Common myeloid progenitor, CD34-positive (primary cell): ENCODE measurements around the gene PTPRQ.

ENCODE experiments used
- CTCF ChIA-PET: fragments of 350-600 bp; sonication (Branson Sonifier 250); formaldehyde crosslinking; loops from one replicate; lab custom pipeline; 2021; ENCODE audit warnings: antibody characterized with exemption; lab: Charles Lee
- POLR2A ChIA-PET: fragments of 350-600 bp; sonication (Branson Sonifier 250); formaldehyde crosslinking; loops from one replicate; lab custom pipeline; 2021; ENCODE audit warnings: antibody characterized with exemption; lab: Charles Lee
- DNase-seq, 3 donors: peaks; one replicate each; pipeline versions ENCODE4 v3.0.0 to v3.0.0-alpha.2; 2013
- H3K27ac ChIP-seq, 2 experiments: 1 replicate in 1 of 2; 2 replicates in 1 of 2; pipeline ENCODE4 v1.7.0; 2013; ENCODE audit warnings: inconsistent platforms in 2 of 2, low read length in 2 of 2, mild to moderate bottlenecking in 2 of 2, low read depth in 1 of 2, moderate library complexity in 1 of 2; ENCODE audit not compliant: severe bottlenecking in 2 of 2, insufficient read depth in 1 of 2, poor library complexity in 1 of 2
- H3K27me3 ChIP-seq, 5 experiments: replicated peaks in 2 of 5; 1 replicate in 3 of 5; 2 replicates in 2 of 5; pipeline versions ENCODE4 v1.6.1 to v1.7.0; 2013; ENCODE audit warnings: low read length in 4 of 5, mild to moderate bottlenecking in 2 of 5, moderate library complexity in 2 of 5, inconsistent platforms in 1 of 5; ENCODE audit not compliant: insufficient read depth in 5 of 5, control insufficient read depth in 4 of 5
- H3K36me3 ChIP-seq, 4 experiments: 1 replicate in 2 of 4; 2 replicates in 2 of 4; pipeline versions ENCODE4 v1.6.1 to v1.7.0; 2013; ENCODE audit warnings: low read length in 3 of 4, control low read depth in 1 of 4, mild to moderate bottlenecking in 1 of 4; ENCODE audit not compliant: control insufficient read depth in 4 of 4, insufficient read depth in 4 of 4
- H3K4me1 ChIP-seq, 4 experiments: 1 replicate in 3 of 4; 2 replicates in 1 of 4; pipeline versions ENCODE4 v1.6.1 to v1.7.1; 2013; ENCODE audit warnings: low read length in 3 of 4, mild to moderate bottlenecking in 3 of 4, control low read depth in 1 of 4, inconsistent platforms in 1 of 4, moderate library complexity in 1 of 4; ENCODE audit not compliant: control insufficient read depth in 4 of 4, insufficient read depth in 4 of 4; ENCODE audit errors: control extremely low read depth in 1 of 4
- H3K4me3 ChIP-seq, 7 experiments: 1 replicate in 4 of 7; 2 replicates in 3 of 7; pipeline versions ENCODE4 v1.5.1 to v1.7.0; 2013; ENCODE audit warnings: mild to moderate bottlenecking in 7 of 7, low read length in 6 of 7, moderate library complexity in 6 of 7, inconsistent platforms in 2 of 7, low read depth in 2 of 7, control low read depth in 1 of 7; ENCODE audit not compliant: insufficient read depth in 4 of 7, control insufficient read depth in 1 of 7; ENCODE audit errors: extremely low read depth in 1 of 7
- H3K9me3 ChIP-seq, 5 experiments: 1 replicate in 4 of 5; 2 replicates in 1 of 5; pipeline versions ENCODE4 v1.6.1 to v1.7.1; 2013; ENCODE audit warnings: low read length in 4 of 5, mild to moderate bottlenecking in 2 of 5, inconsistent platforms in 1 of 5, low read depth in 1 of 5, moderate library complexity in 1 of 5; ENCODE audit not compliant: control insufficient read depth in 4 of 5, insufficient read depth in 2 of 5; ENCODE audit errors: control extremely low read depth in 1 of 5
- WGBS: methylation state at CpG from one replicate; pipeline ENCODE4 v1.1.5; 2013; ENCODE audit not compliant: insufficient coverage; 5-methylcytosine and 5-hydroxymethylcytosine counted together

Gene PTPRQ

DNA sequence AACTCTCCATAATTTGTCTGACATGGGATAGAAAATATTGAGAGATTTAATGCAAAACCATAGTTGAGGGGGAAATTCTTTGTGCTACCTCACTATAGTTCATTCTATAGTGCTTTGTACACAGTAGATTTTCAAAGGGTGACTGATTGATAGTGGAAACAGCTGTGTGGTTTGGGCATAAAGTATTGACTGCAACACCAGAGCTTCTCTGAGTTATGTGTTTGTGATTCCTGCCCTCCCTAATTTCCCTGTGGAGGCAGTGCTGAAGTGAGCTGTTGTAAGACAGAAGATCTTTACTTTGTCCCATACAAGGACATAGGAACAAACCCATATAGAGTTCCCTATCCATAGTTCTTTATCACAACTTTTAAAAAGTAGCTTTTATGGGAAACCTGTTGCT, 47.1 kb downstream of the PTPRQ start:
- Histone ChIP-seq H3K4me1 (no peaks in the 10 kb centered on the region), H3K4me3 (no peak overlapping the region), H3K27ac (no peak overlapping the region), H3K9me3 (no peaks in the 10 kb centered on the region), H3K36me3 (no peaks in the 10 kb centered on the region), H3K27me3 (no peaks in the 10 kb centered on the region)
- no peak for DNase-seq
- ChIA-PET POLR2A (no interaction called here), CTCF (no interaction called here)

- Histone ChIP-seq H3K27ac (no peak overlapping the region), H3K27me3 (no peaks in the 10 kb centered on the region), H3K9me3 (no peaks in the 10 kb centered on the region), H3K4me1 (no peaks in the 10 kb centered on the region), H3K4me3 (no peak overlapping the region), H3K36me3 (no peaks in the 10 kb centered on the region)
- ChIA-PET CTCF (no interaction called here), POLR2A (no interaction called here)
- no peak for DNase-seq
- 93% methylated on average over 2 of the region's 2 CpGs for WGBS
These were observed 49.4 kb downstream of the PTPRQ start for GRCh38 chr12:80493466-80493865.

GRCh38 chr12:80494836-80495235, 50.8 kb downstream of the PTPRQ start:
- Histone ChIP-seq H3K27ac (no peak overlapping the region), H3K4me1 (no peaks in the 10 kb centered on the region), H3K36me3 (no peaks in the 10 kb centered on the region), H3K27me3 (no peaks in the 10 kb centered on the region), H3K9me3 (no peaks in the 10 kb centered on the region), H3K4me3 (no peak overlapping the region)
- ChIA-PET POLR2A (no interaction called here), CTCF (no interaction called here)
- no peak for DNase-seq
- no CpG with 5 or more reads among the region's 1 CpG for WGBS

- Histone ChIP-seq H3K27ac (no peak overlapping the region), H3K27me3 (no peaks in the 10 kb centered on the region), H3K4me1 (no peaks in the 10 kb centered on the region), H3K9me3 (no peaks in the 10 kb centered on the region), H3K4me3 (no peak overlapping the region), H3K36me3 (no peaks in the 10 kb centered on the region)
- ChIA-PET CTCF (no interaction called here), POLR2A (no interaction called here)
- no peak for DNase-seq
- WGBS = no CpG with 5 or more reads among the region's 2 CpGs
These were observed 54.2 kb downstream of the PTPRQ start for GRCh38 chr12:80498059-80498728.

DNA sequence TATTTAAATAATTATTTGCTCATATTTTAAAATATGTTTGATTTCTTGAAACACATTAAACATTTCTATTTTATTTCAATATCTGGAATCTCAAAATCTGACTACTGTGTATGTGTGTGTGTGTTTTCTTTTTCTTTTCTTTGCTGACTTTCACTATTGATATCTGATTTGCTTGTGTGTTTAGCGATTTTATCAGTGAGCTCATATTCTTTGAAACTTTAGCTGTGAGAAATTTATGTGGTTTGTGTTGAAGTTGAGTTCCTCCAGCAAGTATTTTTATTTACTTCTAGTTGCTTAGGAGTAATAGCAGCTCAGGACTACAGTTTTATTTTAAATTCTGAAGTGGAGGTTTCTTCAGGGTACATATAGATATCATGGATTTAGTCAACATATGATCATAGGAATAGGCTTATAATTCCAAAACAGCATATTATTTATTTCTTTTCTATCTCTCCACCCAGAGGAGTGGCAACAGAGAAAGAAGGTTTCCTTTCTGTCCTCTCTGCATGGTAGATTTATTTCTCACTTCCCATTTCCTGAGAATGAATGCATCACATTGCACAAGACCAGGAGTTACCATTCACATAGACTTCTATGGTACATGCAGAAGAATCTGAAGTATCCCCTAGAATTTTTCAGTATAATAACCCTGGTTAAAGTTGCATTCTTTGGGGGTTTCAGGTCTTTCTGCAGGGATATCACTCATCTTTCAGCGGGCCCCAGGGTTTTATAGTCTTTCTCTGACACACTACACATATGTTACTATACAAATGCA, 60.5 kb downstream of the PTPRQ start:
- Histone ChIP-seq H3K4me3 (no peak overlapping the region), H3K9me3 (no peaks in the 10 kb centered on the region), H3K36me3 (no peaks in the 10 kb centered on the region), H3K4me1 (no peaks in the 10 kb centered on the region), H3K27ac (no peak overlapping the region), H3K27me3 (peaks cover 0 to 2% (median 0%) of the 10 kb centered on the region in 5 experiments)
- CTCF ChIA-PET = no interaction called here
- 82% methylated on average over 1 of the region's 2 CpGs for WGBS
- POLR2A ChIA-PET = no interaction called here
- no peak for DNase-seq

DNA sequence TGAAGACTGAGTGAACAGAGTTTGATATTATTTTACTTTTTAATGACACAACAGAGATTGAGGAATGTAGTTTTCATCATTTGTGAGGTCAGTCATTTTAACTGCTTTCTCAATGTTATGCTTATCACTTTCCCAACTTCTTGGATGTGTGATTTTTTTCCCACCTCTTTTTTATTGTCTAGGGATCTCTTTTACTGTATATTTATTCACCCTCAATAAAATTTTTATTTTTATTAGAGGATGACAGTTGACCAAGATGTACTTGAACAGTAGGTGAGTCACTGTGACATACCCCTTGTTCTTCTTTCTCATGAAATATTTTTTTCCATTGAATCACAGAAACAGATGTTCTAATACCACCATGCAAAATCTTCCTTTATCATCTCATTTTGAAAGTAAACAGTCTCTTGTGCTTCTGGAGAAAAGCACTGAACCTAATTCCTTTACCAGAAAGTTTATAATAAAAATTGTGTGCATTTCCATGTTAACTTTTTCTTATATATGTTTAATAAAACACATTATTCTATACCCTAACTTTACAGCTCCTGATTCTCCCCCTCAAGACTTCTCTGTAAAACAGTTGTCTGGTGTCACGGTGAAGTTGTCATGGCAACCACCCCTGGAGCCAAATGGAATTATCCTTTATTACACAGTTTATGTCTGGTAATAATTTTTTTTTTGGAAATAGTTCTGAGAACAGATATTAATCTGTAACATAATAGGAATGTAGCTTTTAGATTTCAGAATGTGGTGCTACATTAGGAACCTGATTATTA, 65.9 kb downstream of the PTPRQ start:
- no peaks in the 10 kb centered on the region for H3K9me3 ChIP-seq
- no peak overlapping the region for H3K4me3 ChIP-seq
- H3K4me1 ChIP-seq = no peaks in the 10 kb centered on the region
- peaks cover 0 to 19% (median 2%) of the 10 kb centered on the region in 5 experiments for H3K27me3 ChIP-seq
- ChIA-PET CTCF (no interaction called here), POLR2A (no interaction called here)
- no CpG with 5 or more reads among the region's 1 CpG for WGBS
- no peak overlapping the region for H3K27ac ChIP-seq
- no peak for DNase-seq
- no peaks in the 10 kb centered on the region for H3K36me3 ChIP-seq

- no peak for DNase-seq
- ChIA-PET POLR2A (interaction anchor here (0.6 kb wide), 1 partner anchor 35 kb away, joined by 4 read pairs; no protein-coding TSS in a partner anchor), CTCF (no interaction called here)
- Histone ChIP-seq H3K4me3 (no peak overlapping the region), H3K27me3 (peaks cover 0 to 19% (median 2%) of the 10 kb centered on the region in 5 experiments), H3K4me1 (no peaks in the 10 kb centered on the region), H3K36me3 (no peaks in the 10 kb centered on the region), H3K27ac (no peak overlapping the region), H3K9me3 (no peaks in the 10 kb centered on the region)
- WGBS = 48% methylated on average over 10 of the region's 11 CpGs
These were observed 68.7 kb downstream of the PTPRQ start for GRCh38 chr12:80512781-80513180.
